ENCODE data around the gene ATP5MC3.
A peak's percentile ranks its signal among the peaks of the same experiment; 100 is the strongest.

ATP5MC3 gene

GRCh38 chr2:175131252-175131651, 50.3 kb downstream of the ATP5MC3 start:
- DNase-seq, result no peak
- H2BK15ac ChIP-seq (replicated peaks; ENCODE audit: low read depth), result no peak overlapping the region
- H3K56ac ChIP-seq (ENCODE audit: low read length), result no peak overlapping the region
- peaks cover 2% of the 10 kb centered on the region for H3K79me1 ChIP-seq (ENCODE audit: low read length)
- no peaks in the 10 kb centered on the region for H3K27me3 ChIP-seq (ENCODE audit: insufficient read depth, low read length, poor library complexity)
- WGBS (ENCODE audit: extremely low coverage, insufficient coverage, low lambda C conversion rate), result 100% methylated on average over 1 of the region's 2 CpGs
- H3K4me2 ChIP-seq (ENCODE audit: low read length), result no peak overlapping the region
- H4K8ac ChIP-seq (ENCODE audit: low read depth, low read length), result no peak overlapping the region
- H3K4ac ChIP-seq (ENCODE audit: low read depth, low read length), result no peak overlapping the region
- no peak overlapping the region for H3K18ac ChIP-seq (ENCODE audit: low read length)
- no peaks in the 10 kb centered on the region for H3K36me3 ChIP-seq (ENCODE audit: control insufficient read depth, insufficient read depth, low read length)
- no peak overlapping the region for H3K9ac ChIP-seq (ENCODE audit: low read length)
- H2BK120ac ChIP-seq (ENCODE audit: low read depth, low read length), result no peak overlapping the region
- H4K5ac ChIP-seq (ENCODE audit: low read length), result no peak overlapping the region
- no peaks in the 10 kb centered on the region for H3K79me2 ChIP-seq (ENCODE audit: control insufficient read depth, insufficient read depth, low read length)
- no peak overlapping the region for H3K23ac ChIP-seq (ENCODE audit: low read length)
- H2AK5ac ChIP-seq (ENCODE audit: low read length), result no peak overlapping the region
- no peak overlapping the region for H3K27ac ChIP-seq (ENCODE audit: low read depth, low read length)
- no peak overlapping the region for H3K4me3 ChIP-seq (ENCODE audit: low read length)
- H2BK5ac ChIP-seq (ENCODE audit: low read length), result no peak overlapping the region
- H3K4me1 ChIP-seq (ENCODE audit: control insufficient read depth, low read depth, low read length), result peaks cover 2% of the 10 kb centered on the region

- no peak for DNase-seq
Measured at GRCh38 chr2:175126661-175127060, 54.8 kb downstream of the ATP5MC3 start.

More at GRCh38 chr2:175126661-175127060, 54.8 kb downstream of the ATP5MC3 start:
- Histone ChIP-seq H3K4ac (ENCODE audit: low read depth, low read length) (no peak overlapping the region), H3K4me2 (ENCODE audit: low read length) (no peak overlapping the region), H3K27me3 (ENCODE audit: insufficient read depth, low read length, poor library complexity) (no peaks in the 10 kb centered on the region), H3K4me1 (ENCODE audit: control insufficient read depth, low read depth, low read length) (peaks cover 2% of the 10 kb centered on the region), H4K8ac (ENCODE audit: low read depth, low read length) (no peak overlapping the region), H2BK15ac (replicated peaks; ENCODE audit: low read depth) (no peak overlapping the region), H3K23ac (ENCODE audit: low read length) (no peak overlapping the region), H2BK5ac (ENCODE audit: low read length) (no peak overlapping the region), H2BK120ac (ENCODE audit: low read depth, low read length) (no peak overlapping the region), H3K36me3 (ENCODE audit: control insufficient read depth, insufficient read depth, low read length) (no peaks in the 10 kb centered on the region), H3K18ac (ENCODE audit: low read length) (no peak overlapping the region), H3K9ac (ENCODE audit: low read length) (no peak overlapping the region), H3K79me2 (ENCODE audit: control insufficient read depth, insufficient read depth, low read length) (no peaks in the 10 kb centered on the region), H3K4me3 (ENCODE audit: low read length) (no peak overlapping the region), H4K5ac (ENCODE audit: low read length) (no peak overlapping the region), H3K56ac (ENCODE audit: low read length) (no peak overlapping the region), H2AK5ac (ENCODE audit: low read length) (no peak overlapping the region), H3K79me1 (ENCODE audit: low read length) (peaks cover 2% of the 10 kb centered on the region), H3K27ac (ENCODE audit: low read depth, low read length) (no peak overlapping the region)
- WGBS (ENCODE audit: extremely low coverage, insufficient coverage, low lambda C conversion rate), result no CpG with 5 or more reads among the region's 1 CpG

Small RNAs within 50 kb of the gene (small RNA-seq; reads per million reads assigned to genes)
- 3.0 reads per million, percentile 46 among the genes with 10 or more reads in this experiment for gene MIR933 (ENCODE audit: insufficient read depth)
